Posterior cingulate gyrus (tissue), 11 donors: ENCODE results near the gene CSMD2.

Experiments
- DNase-seq, 10 donors: peaks; one replicate each; pipeline versions ENCODE4 v3.0.0 to v3.0.0-alpha.2; 2020 to 2021; ENCODE audit warnings: mixed read lengths in 3 of 10
- intact Hi-C: fragments of 100-400 bp; cut with DNase I; formaldehyde crosslinking; loops from one replicate; pipeline ENCODE4 v1.15.1; 2023

CSMD2 gene

GRCh38 chr1:34065498-34065897 is 99.5 kb downstream of the CSMD2 start:
- intact Hi-C loops: no loop called here
- DNase-seq: no peak

GRCh38 chr1:34060901-34061415 is 104.1 kb downstream of the CSMD2 start:
- DNase-seq: peak in 5 of 10 donors; percentile 25 to 85 (median 52)
- intact Hi-C loops: no loop called here

- peak in 3 of 10 donors; percentile 22 to 78 (median 49) for DNase-seq
- intact Hi-C loops: no loop called here
These were observed 104.8 kb downstream of the CSMD2 start for GRCh38 chr1:34060187-34060730.

GRCh38 chr1:34057347-34058130 is 107.5 kb downstream of the CSMD2 start:
- intact Hi-C loops: no loop called here
- DNase-seq: peak in 3 of 10 donors; percentile 66 to 83 (median 70)

- intact Hi-C loops: no loop called here
These were observed 109.2 kb downstream of the CSMD2 start for GRCh38 chr1:34055818-34056217.

GRCh38 chr1:34054920-34055319 is 110.1 kb downstream of the CSMD2 start:
- intact Hi-C loops: no loop called here
- no peak for DNase-seq

More at GRCh38 chr1:34055818-34056217, 109.2 kb downstream of the CSMD2 start:
- no peak for DNase-seq

- no peak for DNase-seq
- intact Hi-C loops: no loop called here
These were observed 111.4 kb downstream of the CSMD2 start for GRCh38 chr1:34053660-34054059.

GRCh38 chr1:34052565-34052964 is 112.5 kb downstream of the CSMD2 start:
- intact Hi-C loops: no loop called here
- peak in 1 of 10 donors; percentile 50 for DNase-seq

- peak in 1 of 10 donors; percentile 29 for DNase-seq
- intact Hi-C loops: no loop called here
These were observed 114.1 kb downstream of the CSMD2 start for GRCh38 chr1:34050709-34051485.

GRCh38 chr1:34049994-34050393 is 115.0 kb downstream of the CSMD2 start:
- intact Hi-C loops: no loop called here

GRCh38 chr1:34049477-34049876 is 115.6 kb downstream of the CSMD2 start:
- intact Hi-C loops: no loop called here

More at GRCh38 chr1:34049994-34050393, 115.0 kb downstream of the CSMD2 start:
- DNase-seq: no peak

GRCh38 chr1:34037856-34038255 is 127.2 kb downstream of the CSMD2 start:
- intact Hi-C loops: no loop called here
- no peak for DNase-seq

More at GRCh38 chr1:34049477-34049876, 115.6 kb downstream of the CSMD2 start:
- no peak for DNase-seq

GRCh38 chr1:34037109-34037508 is 127.9 kb downstream of the CSMD2 start:
- no peak for DNase-seq
- intact Hi-C loops: no loop called here

- DNase-seq: no peak
- intact Hi-C loops: no loop called here
These were observed 131.0 kb downstream of the CSMD2 start for GRCh38 chr1:34034036-34034435.

- intact Hi-C loops: no loop called here
- DNase-seq: no peak
These were observed 135.1 kb downstream of the CSMD2 start for GRCh38 chr1:34029954-34030353.

- DNase-seq: no peak
- intact Hi-C loops: no loop called here
These were observed 135.5 kb downstream of the CSMD2 start for GRCh38 chr1:34029515-34029914.

GRCh38 chr1:34028381-34029055 is 136.5 kb downstream of the CSMD2 start:
- no peak for DNase-seq
- intact Hi-C loops: no loop called here

- no peak for DNase-seq
- intact Hi-C loops: no loop called here
These were observed 139.4 kb downstream of the CSMD2 start for GRCh38 chr1:34025675-34026074.

GRCh38 chr1:34024485-34024884 is 140.5 kb downstream of the CSMD2 start:
- intact Hi-C loops: no loop called here
- no peak for DNase-seq

- intact Hi-C loops: no loop called here
- DNase-seq: no peak
These were observed 145.1 kb downstream of the CSMD2 start for GRCh38 chr1:34019741-34020552.
